ENCODE results near the gene TMEM132C. TPM values are rescaled to one million over a fixed set of nuclear protein-coding genes. Genes with fewer than 3 reads are reported as not detected.

The TMEM132C gene
- total and polyA plus RNA-seq, 2 experiments from 2014 or later = not detected

DNA sequence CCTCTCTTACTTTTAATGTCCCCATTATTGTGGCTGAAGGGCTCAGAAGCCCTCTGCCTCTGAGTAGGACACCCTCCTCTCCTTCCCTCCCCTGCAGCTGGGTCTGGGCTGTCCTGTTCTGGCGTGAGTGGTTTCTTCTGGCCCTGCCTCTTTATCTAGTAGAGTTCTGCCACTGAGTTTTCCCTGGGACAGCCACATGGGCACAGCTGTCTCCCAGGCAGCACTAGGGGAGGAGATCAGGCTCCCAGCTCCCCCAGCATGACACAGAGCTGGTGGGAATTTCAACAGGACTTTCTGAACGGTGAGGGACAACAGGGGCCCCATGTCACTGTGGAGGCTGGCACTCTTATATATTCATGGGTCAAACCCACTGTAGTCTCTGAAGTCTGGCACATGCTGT, 21.4 kb downstream of the TMEM132C start:
- Histone ChIP-seq H3K79me2 (replicated peaks; ENCODE audit: insufficient read depth) (no peaks in the 10 kb centered on the region), H3K36me3 (ENCODE audit: insufficient read depth) (peaks cover 5% of the 10 kb centered on the region; the same call in 1 of the 2 replicates), H3K27ac (ENCODE audit: low read depth) (no peak overlapping the region), H3K27me3 (ENCODE audit: insufficient read depth) (no peaks in the 10 kb centered on the region), H3K9me2 (ENCODE audit: insufficient read depth) (no peaks in the 10 kb centered on the region), H3F3A (replicated peaks; ENCODE audit: low read depth) (no peaks in the 10 kb centered on the region), H3K4me3 (no peak overlapping the region), H3K4me2 (no peak overlapping the region), H3K4me1 (ENCODE audit: insufficient read depth) (no peaks in the 10 kb centered on the region), H4K20me1 (replicated peaks; ENCODE audit: insufficient read depth) (no peaks in the 10 kb centered on the region), H2AFZ (no peak overlapping the region)
- DNase-seq (ENCODE audit: low spot score) = no peak
- H3K9me3 Mint-ChIP-seq = peaks cover 95% of the 10 kb centered on the region
- H3K27ac Mint-ChIP-seq = no peak overlapping the region
- no peak overlapping the region for H3K4me3 Mint-ChIP-seq
- TF ChIP-seq STAT1 (IDR thresholded peaks at IDR 0.05; ENCODE audit: unreplicated experiment) (no peak), JUNB (IDR thresholded peaks at IDR 0.05; ENCODE audit: unreplicated experiment) (no peak), EZH2 (IDR thresholded peaks at IDR 0.05; ENCODE audit: low read depth, unreplicated experiment) (no peak)
- TF ChIP-seq, protein P1, sequence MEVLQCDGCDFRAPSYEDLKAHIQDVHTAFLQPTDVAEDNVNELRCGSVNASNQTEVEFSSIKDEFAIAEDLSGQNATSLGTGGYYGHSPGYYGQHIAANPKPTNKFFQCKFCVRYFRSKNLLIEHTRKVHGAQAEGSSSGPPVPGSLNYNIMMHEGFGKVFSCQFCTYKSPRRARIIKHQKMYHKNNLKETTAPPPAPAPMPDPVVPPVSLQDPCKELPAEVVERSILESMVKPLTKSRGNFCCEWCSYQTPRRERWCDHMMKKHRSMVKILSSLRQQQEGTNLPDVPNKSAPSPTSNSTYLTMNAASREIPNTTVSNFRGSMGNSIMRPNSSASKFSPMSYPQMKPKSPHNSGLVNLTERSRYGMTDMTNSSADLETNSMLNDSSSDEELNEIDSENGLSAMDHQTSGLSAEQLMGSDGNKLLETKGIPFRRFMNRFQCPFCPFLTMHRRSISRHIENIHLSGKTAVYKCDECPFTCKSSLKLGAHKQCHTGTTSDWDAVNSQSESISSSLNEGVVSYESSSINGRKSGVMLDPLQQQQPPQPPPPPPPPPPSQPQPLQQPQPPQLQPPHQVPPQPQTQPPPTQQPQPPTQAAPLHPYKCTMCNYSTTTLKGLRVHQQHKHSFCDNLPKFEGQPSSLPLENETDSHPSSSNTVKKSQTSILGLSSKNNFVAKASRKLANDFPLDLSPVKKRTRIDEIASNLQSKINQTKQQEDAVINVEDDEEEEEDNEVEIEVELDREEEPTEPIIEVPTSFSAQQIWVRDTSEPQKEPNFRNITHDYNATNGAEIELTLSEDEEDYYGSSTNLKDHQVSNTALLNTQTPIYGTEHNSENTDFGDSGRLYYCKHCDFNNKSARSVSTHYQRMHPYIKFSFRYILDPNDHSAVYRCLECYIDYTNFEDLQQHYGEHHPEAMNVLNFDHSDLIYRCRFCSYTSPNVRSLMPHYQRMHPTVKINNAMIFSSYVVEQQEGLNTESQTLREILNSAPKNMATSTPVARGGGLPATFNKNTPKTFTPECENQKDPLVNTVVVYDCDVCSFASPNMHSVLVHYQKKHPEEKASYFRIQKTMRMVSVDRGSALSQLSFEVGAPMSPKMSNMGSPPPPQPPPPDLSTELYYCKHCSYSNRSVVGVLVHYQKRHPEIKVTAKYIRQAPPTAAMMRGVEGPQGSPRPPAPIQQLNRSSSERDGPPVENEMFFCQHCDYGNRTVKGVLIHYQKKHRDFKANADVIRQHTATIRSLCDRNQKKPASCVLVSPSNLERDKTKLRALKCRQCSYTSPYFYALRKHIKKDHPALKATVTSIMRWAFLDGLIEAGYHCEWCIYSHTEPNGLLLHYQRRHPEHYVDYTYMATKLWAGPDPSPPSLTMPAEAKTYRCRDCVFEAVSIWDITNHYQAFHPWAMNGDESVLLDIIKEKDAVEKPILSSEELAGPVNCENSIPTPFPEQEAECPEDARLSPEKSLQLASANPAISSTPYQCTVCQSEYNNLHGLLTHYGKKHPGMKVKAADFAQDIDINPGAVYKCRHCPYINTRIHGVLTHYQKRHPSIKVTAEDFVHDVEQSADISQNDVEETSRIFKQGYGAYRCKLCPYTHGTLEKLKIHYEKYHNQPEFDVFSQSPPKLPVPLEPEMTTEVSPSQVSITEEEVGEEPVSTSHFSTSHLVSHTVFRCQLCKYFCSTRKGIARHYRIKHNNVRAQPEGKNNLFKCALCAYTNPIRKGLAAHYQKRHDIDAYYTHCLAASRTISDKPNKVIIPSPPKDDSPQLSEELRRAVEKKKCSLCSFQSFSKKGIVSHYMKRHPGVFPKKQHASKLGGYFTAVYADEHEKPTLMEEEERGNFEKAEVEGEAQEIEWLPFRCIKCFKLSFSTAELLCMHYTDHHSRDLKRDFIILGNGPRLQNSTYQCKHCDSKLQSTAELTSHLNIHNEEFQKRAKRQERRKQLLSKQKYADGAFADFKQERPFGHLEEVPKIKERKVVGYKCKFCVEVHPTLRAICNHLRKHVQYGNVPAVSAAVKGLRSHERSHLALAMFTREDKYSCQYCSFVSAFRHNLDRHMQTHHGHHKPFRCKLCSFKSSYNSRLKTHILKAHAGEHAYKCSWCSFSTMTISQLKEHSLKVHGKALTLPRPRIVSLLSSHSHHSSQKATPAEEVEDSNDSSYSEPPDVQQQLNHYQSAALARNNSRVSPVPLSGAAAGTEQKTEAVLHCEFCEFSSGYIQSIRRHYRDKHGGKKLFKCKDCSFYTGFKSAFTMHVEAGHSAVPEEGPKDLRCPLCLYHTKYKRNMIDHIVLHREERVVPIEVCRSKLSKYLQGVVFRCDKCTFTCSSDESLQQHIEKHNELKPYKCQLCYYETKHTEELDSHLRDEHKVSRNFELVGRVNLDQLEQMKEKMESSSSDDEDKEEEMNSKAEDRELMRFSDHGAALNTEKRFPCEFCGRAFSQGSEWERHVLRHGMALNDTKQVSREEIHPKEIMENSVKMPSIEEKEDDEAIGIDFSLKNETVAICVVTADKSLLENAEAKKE (CRISPR knock-in tag; IDR thresholded peaks at IDR 0.05) = no peak
- no peak for ATAC-seq
- H3K27me3 Mint-ChIP-seq (ENCODE audit: insufficient read depth, low read depth, poor library complexity) = peaks cover 21% of the 10 kb centered on the region
- peaks cover 47% of the 10 kb centered on the region for H3K36me3 Mint-ChIP-seq (ENCODE audit: low read depth)
- H3K4me1 Mint-ChIP-seq = no peaks in the 10 kb centered on the region

DNA sequence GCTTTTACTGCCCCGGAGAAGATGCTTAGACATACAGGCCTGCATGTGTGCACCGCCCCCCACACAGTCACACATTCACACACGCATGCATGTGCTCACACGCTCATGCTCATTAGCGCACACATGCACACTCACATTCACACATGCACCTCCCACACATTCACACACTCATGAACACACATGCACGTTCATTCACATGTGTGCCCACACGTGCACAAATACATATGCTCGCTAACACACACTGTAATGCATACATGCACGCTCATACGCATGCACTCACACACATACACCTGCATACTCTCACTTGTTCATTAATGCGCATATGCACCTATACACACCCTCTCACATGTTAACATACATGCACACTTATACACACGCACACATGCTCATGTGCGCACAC, 21.9 kb downstream of the TMEM132C start:
- H3K4me2 ChIP-seq = no peak overlapping the region
- DNase-seq (ENCODE audit: low spot score) = no peak
- no peaks in the 10 kb centered on the region for H3F3A ChIP-seq (replicated peaks; ENCODE audit: low read depth)
- TF ChIP-seq, protein P1 (CRISPR knock-in tag; IDR thresholded peaks at IDR 0.05) = no peak
- H3K4me1 ChIP-seq (ENCODE audit: insufficient read depth) = no peaks in the 10 kb centered on the region
- no peak overlapping the region for H3K4me3 ChIP-seq
- no peaks in the 10 kb centered on the region for H3K79me2 ChIP-seq (replicated peaks; ENCODE audit: insufficient read depth)
- H3K36me3 ChIP-seq (ENCODE audit: insufficient read depth) = peaks cover 2% of the 10 kb centered on the region; the same call in 1 of the 2 replicates
- no peak for ATAC-seq
- no peak overlapping the region for H3K27ac Mint-ChIP-seq
- H3K4me3 Mint-ChIP-seq = no peak overlapping the region
- H3K27me3 ChIP-seq (ENCODE audit: insufficient read depth) = no peaks in the 10 kb centered on the region
- no peaks in the 10 kb centered on the region for H3K9me2 ChIP-seq (ENCODE audit: insufficient read depth)
- peaks cover 17% of the 10 kb centered on the region for H3K27me3 Mint-ChIP-seq (ENCODE audit: insufficient read depth, low read depth, poor library complexity)
- H3K4me1 Mint-ChIP-seq = no peaks in the 10 kb centered on the region
- H4K20me1 ChIP-seq (replicated peaks; ENCODE audit: insufficient read depth) = no peaks in the 10 kb centered on the region
- peaks cover 95% of the 10 kb centered on the region for H3K9me3 Mint-ChIP-seq
- no peak overlapping the region for H3K27ac ChIP-seq (ENCODE audit: low read depth)
- no peak overlapping the region for H2AFZ ChIP-seq
- H3K36me3 Mint-ChIP-seq (ENCODE audit: low read depth) = peaks cover 41% of the 10 kb centered on the region

Data from GM23338 (cell line).